CD4-positive, alpha-beta T cell treated with Interleukin-21 for 1 hour (primary cell): ENCODE data around the gene ESM1.
"Not testable (repeated sequence)": the region's sequence is repeated elsewhere in the genome, so short reads cannot be mapped to it uniquely, and the experiment has no call there.

Experiments
- DNase-seq: peaks from one replicate; pipeline ENCODE4 v3.0.0-alpha.2; 2020

Gene ESM1

GRCh38 chr5:54985301-54986268, at the start of gene ESM1:
Gene ESM1 (minus strand): TSS chr5:54985593. CDS start chr5:54985517, 76 bp downstream.
- DNase-seq = no peak

- no peak for DNase-seq
Observed at GRCh38 chr5:55033568-55033967, 48.2 kb upstream of the ESM1 start.

- no peak for DNase-seq
Observed at GRCh38 chr5:55031492-55031891, 46.1 kb upstream of the ESM1 start.

DNA sequence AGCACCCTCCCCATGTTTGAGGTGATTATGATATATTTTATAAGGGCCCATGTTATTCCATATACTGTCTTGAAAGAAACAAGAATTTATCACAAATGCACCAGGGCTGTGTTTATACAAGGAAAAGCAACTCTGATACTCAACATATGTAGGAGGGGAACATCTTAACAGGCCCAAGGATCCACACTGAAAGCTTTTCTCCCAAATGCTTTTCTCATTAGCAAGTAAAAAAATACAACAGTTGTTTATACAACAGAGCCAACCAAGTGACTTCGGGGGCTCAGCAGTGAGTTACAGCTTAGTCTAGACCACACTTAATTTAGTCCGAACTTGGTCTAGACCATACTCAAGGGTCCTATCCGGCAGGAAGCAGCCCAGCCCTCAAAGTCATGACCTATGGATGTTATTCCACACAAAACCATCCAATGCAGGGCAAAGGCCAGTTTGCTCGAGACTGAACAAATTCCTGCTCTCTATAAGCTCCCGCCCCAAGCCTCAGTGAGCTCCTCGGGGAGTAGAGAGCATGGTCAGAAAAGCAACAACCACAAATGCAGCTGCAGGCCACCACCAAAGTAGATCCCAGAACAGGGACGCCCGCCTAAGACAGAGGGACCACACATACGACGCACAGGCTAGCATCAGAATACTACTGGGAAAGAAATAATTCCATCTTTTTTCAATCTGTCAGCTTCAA, 45.4 kb upstream of the ESM1 start:
- no peak for DNase-seq

DNA sequence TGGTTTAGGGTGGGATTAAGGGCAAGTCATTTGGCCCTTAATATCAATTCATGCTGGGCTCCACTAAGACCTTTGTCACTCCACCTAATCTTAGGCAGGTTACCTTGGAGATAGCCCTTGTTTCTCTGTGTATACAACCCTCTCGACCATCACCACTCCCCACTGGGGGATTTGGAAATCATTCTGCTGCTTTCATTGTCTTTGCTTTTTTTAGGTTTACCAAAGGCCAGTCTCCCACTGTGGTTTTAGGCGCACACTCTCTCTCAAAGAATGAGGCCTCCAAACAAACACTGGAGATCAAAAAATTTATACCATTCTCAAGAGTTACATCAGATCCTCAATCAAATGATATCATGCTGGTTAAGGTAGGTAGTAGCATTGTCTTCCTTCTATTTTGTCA, 44.8 kb upstream of the ESM1 start:
- no peak for DNase-seq

- peak; percentile 53 for DNase-seq
Observed at GRCh38 chr5:55027595-55027994, 42.2 kb upstream of the ESM1 start.

GRCh38 chr5:55022450-55022849, 37.1 kb upstream of the ESM1 start:
- peak; percentile 45 for DNase-seq

DNA sequence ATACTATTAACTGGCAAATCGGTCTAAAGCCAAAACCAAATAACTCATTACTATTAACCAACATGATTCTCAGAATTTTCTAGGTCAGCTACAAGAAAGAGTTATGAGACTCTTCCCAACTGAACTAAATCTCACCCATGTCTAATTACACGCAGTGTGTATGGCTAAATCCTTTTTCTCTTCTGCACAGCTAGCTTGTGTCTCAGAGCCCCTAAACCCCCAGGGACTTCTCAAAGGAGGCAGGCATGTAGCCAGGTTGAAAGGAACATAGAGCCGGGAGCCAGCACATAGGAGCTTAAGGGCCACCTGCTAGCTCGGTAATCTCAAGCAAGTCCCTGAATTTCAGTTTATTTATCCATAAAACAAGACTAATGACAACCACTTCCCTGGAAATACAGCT, 36.4 kb upstream of the ESM1 start:
- DNase-seq = no peak

GRCh38 chr5:55021410-55021809, 36.0 kb upstream of the ESM1 start:
- peak; percentile 10 for DNase-seq

DNA sequence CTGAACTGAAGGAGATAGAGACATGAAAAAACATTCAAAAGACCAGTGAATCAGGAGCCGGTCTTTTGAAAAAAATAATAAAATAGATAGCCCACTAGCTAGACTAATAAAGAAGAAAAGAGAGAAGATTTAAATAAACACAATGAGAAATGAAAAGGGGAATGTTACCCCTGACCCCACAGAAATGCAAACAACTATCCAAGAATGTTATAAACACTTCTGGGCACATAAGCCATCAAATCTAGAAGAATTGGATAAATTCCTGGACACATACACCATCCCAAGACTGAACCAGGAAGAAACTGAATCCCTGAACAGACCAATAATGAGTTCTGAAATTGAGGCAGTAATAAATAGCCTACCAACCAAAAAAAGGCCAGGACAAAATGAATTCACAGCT, 24.8 kb upstream of the ESM1 start:
- DNase-seq = not testable (repeated sequence)

DNA sequence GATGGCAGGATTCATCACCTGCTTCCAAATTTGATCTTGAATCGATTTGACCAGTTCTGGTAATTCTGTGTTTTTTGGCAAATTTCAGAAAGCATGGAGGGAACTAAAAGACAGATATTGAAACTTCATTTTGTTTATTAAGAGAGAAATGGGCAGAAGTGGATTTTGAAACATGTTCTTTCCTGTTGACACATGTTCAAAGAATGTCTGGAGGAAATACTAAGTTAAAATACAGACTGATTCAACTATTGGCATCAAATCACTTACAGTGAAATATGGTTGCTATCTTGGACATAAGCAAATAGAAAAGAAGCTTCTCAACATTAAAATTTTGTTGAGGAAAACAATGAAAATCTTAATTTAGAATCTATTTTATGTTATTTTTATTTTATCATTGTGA, 19.3 kb upstream of the ESM1 start:
- DNase-seq = no peak

DNA sequence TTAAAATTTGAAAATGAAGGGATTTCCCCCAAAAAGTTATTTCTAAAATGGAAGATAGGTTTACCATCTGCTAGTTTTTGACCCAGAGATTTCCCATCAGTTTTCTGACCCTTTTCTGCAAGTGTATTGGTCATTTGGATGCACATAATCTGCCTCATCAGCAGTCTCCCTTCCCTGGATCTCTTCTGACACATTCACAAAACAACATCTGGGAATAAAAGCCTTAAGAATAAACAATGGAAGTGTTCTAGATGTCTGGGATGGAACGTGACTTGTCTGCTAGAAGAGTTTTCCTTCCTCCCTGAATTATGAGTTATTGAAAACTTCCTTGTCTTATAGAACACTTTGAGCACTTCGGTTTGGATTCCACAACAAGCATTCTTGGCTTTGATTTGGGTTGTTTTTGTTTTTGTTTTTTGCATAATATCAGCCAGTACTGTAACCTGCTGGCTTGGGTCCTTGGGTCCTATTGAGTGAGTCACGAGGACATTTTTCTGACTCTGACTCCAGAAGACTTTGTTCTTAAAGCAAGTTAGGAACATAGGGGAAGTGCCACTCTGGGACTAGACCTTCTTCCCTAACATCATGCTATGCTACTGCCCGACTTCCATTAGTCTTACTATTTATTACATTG, 18.2 kb upstream of the ESM1 start:
- no peak for DNase-seq

- not testable (repeated sequence) for DNase-seq
Observed at GRCh38 chr5:55002166-55002565, 16.8 kb upstream of the ESM1 start.

DNA sequence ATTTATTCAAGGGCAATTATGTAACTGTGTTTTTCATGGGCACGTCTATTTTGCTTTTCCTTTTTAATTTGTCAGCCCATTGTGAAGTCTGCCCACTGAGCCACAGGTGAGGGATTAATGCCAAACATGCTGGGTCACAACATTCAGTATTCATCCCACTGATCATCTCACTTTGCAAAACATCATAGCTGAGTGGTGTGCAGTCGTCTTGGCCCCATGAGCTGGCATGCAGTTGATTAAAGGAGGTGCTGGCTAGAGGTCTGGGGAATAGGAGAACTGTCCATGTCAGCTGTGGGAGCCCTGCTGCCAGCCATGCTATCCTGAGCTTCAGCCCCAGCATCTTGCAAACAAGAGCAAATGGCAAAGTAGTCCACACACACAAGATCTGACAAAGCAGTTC, 11.7 kb upstream of the ESM1 start:
- DNase-seq = no peak

GRCh38 chr5:54996466-54996865, 11.1 kb upstream of the ESM1 start:
- DNase-seq = no peak

DNA sequence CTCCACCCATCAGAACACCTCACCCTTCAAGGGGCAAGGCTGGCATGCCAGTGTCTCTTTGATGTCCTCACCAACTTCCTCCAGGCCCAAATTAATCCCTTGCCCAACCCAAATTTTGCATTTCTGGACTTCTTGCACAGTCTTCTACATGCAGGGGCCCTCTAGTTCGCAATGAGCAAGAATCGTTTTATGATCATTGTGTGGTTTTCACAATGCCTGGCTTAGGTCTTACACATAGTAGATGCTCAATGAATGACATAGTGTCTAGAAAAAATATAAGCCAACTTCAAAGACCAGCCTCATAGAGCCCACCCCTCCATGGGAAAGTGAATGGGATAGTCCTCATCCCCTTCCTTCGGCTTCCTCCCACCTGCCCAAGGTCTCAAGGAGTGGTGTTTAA, 9.8 kb upstream of the ESM1 start:
- DNase-seq = no peak

- peak; percentile 16 for DNase-seq
Observed at GRCh38 chr5:54994628-54995027, 9.2 kb upstream of the ESM1 start.

DNA sequence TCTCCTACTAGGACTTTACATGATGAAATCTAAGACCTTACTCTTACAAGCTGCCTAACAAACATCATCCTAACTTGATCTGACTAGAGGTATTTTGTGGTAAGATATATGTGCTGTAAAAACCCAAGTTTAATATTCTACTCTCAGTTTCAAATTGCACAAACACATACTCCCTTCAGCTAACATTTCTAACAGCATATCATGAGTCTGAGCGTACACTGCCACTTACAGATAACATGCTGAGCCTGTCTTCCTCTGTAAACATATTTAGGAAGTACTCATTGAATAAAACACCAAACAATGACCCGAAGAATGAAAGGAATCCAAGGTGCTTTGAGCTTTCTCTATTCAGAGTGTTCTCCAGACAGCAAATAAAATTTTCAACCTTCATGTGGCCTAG, 7.9 kb upstream of the ESM1 start:
- no peak for DNase-seq

DNA sequence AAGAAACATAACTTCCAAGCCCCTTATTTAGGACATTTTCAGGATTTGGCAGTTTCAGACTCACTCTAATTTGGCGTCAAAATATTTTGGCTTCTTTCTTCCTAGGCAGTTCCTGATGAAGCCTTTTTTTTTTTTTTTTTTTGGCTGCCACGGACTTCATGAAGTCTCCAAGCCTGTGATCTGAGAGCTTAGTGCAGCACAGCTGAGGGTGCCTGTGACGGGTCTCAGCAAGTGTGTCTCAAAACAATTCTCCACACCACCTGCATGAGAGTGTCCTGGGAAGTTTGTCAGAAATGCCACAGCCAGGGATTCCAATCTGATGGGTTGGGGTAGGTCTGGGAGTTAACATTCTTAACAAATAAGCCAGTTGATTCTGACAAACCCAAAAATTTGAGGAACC, 6.0 kb upstream of the ESM1 start:
- DNase-seq = no peak

- DNase-seq = no peak
Observed at GRCh38 chr5:54990841-54991258, 5.5 kb upstream of the ESM1 start.

- peak; percentile 11 for DNase-seq
Observed at GRCh38 chr5:54988817-54989216, 3.4 kb upstream of the ESM1 start.

GRCh38 chr5:54988218-54988617, 2.8 kb upstream of the ESM1 start:
- DNase-seq = no peak

DNA sequence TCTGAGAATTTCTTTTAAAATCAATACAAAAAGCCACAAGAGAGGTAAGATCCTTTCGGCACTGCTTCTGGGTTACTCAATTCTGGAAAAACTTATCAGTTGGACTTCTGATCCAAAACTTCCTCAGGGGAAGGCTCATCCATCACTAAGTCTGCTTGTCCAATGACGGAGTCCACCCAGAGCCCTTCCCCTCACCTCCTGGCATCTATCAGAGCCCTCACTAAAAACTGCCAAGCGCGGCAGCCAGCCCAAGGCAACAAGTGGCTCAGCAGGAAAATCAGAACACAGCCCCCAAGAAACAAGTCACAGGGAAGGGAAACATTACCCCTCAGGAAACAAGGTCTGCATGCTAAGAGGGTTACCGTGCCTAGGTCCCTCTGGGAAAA, 869 bp upstream of the ESM1 start:
- DNase-seq = no peak

DNA sequence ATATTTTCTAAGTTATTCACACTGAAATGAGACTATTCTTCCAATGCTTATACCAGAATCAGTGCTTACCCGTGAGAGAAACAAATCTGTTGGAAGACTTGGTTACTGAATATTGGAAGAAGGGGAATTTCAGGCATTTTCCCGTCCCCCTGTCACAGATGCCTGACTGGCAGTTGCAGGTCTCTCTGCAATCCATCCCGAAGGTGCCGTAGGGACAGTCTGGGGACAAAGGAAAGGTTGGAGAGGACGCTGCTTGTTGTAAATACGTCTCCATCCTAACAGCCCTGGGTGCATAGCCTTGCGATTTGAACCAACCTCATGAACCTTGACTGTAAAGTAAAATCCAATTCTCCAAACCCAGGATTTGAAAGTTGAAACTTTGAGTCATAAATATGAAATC, 3.5 kb downstream of the ESM1 start:
- no peak for DNase-seq
